GM21515 (cell line): Measurements from ENCODE around the gene ADCY4.

Experiments used
- ATAC-seq: cut with Tn5 transposase; IDR thresholded peaks from one replicate; pipeline ENCODE4 v1.9.1; 2021; ENCODE audit not compliant: unreplicated experiment

Gene ADCY4

GRCh38 chr14:24300326-24300980, 34.4 kb downstream of the ADCY4 start:
- no peak for ATAC-seq

GRCh38 chr14:24299255-24300191, 35.3 kb downstream of the ADCY4 start, which contains the start of the genes DHRS1 and NOP9:
Gene DHRS1, minus strand, starts transcription at chr14:24299780. Its CDS starts 674 bp downstream, at chr14:24299106.
Gene NOP9, plus strand, starts transcription at chr14:24299850. Its CDS starts 105 bp downstream, at chr14:24299955.
- peak; percentile 67 for ATAC-seq

- ATAC-seq = peak; percentile 3
These were observed 36.0 kb downstream of the ADCY4 start for GRCh38 chr14:24298892-24299254.

GRCh38 chr14:24297190-24297964, 37.5 kb downstream of the ADCY4 start:
- ATAC-seq = no peak

- no peak for ATAC-seq
These were observed 38.3 kb downstream of the ADCY4 start for GRCh38 chr14:24296341-24297157.

DNA sequence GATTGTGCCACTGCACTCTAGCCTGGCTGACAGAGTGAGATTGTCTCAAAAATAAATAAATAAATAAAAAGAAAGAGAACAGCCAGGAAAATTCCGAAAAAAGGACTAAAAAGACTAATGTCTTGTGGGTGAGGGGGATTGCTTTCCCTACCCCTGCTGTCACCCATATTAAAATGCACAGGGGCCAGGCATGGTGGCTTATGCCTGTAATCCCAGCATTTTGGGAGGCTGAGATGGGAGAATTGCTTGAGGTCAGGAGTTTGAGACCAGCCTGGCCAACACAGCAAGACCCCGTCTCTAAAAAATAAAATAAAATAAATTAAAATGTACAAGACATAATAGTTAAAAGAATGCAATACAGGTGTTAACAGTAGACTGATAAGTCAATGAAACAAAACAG, 41.3 kb downstream of the ADCY4 start:
- no peak for ATAC-seq

DNA sequence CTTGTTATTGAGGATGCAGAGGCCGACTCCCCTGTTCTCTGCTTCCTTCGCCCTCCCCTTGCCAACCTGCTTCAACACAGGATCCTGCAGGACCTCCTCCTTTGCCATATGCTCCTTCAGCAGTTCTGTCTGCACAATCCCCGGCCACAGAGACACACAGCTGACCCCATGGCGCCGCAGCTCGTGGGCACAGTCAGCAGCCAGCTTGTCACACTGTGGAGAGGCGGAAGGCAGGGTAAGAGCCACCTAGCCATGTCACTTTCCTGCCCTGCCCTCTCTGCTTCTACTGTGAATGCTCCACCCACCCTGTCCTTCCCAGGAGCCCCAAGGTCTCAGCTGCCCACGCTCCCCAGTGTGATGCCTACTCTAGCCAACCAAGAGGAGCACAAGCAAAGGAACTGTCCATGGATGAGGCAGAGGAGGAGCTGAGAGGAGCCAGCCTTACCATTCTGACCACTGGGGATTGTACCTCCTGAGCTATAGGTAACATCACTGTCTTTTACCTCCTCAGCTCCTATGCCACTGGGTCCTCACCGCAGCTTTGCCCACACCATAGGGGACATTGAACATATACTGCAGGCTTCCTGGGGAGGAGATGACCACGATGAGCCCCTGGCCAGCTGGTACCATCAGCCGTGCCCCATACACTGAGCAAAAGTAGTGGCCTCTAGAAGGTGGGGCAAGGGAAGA, 42.6 kb downstream of the ADCY4 start:
- ATAC-seq = no peak

DNA sequence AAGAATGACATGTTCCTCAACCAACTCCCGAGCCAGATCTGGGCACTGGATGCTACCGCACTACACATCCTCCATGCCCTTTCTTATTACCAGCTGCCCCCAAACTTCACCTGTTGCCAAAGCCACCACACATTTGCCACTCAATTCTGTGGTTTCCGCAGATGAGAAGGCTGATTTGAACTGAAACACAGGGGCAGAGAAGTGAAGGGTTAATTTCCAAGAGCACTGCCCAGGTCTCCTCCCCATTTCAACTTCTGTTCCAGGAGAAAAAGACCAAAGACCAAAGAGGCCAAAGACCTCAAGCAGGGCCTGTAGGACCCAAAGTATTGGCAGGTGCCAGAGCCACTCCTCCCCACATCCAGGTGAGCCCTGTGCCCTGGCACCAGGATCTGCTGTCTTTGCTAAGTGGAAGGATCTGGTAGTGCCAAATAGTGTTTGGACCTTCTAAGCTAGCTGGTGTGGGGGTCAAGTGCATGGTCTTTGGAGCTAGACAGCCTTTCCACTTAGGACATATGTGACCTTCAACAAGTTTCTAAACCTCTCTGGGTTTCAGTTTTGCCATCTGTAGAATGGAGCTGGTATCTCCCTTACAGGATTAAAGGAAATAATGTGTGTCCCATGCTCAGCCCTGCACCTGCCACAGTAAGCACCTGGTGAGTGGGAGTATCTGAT, 43.3 kb downstream of the ADCY4 start:
- no peak for ATAC-seq

- ATAC-seq = no peak
These were observed 44.1 kb downstream of the ADCY4 start for GRCh38 chr14:24290746-24291145.

- no peak for ATAC-seq
These were observed 45.1 kb downstream of the ADCY4 start for GRCh38 chr14:24289649-24290280.

DNA sequence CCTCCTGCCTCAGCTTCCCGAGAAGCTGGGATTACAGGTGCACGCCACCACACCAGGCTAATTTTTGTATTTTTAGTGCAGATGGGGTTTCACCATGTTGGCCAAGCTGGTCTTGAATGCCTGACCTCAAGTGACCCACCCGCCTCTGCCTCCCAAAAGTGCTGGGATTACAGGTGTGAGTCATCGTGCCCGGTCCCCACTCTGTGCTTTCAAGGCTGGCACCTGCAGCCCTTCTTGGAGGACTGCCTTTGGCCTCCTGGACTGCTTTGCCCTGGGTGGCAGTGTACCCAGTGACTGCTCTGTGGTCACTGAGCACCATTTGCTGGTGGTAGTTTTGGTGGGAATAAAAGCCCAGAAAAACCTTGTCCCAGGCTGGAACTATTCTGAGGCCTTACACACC, 47.9 kb downstream of the ADCY4 start:
- ATAC-seq = no peak

DNA sequence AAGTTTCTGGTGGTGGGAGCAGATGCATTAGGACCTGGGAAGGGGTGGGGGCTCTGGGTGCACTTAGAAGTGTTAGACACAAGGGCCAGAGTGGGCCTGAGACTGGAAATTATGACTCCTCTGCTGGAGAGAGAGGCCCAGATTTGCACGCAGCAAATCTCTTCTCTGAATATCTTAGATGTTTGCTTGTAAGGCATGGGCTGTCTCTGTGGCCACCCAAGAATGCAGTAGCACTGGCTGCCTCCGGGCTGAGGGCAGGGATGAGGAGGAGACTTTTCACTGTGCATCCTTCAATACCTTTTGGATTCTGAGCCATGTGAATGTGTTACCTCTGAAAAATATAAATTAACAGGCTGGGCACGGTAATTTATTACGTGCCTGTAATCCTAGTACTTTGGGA, 49.5 kb downstream of the ADCY4 start:
- no peak for ATAC-seq

DNA sequence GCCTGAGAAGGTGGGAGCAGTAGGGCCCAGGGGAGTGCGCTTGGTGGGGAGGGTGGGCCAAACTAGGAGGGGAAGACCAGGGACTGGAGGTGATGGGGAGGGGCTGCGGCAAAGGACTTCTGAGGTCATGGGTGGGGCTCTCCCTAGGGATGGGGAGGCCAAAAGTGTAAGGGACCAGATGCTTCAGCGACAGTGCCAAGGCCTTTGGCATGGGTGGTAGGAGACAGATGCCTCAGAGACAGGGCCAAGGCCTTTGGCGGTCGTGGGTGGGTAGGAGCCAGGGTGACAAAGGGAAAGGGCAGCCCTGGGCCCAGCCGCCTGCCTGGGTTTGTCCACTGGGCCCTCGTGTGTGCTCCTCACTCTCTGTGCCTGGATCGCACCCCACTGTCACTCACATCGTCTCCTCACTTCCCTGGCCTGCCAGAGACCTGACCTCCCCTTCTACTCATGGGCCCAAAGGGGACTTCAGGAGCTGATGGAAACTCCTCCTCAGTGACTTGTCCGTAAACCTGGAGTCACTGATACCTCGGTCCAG, 50.3 kb downstream of the ADCY4 start:
- no peak for ATAC-seq

GRCh38 chr14:24283796-24284460, 50.9 kb downstream of the ADCY4 start:
- no peak for ATAC-seq

GRCh38 chr14:24282736-24283135, 52.1 kb downstream of the ADCY4 start:
- no peak for ATAC-seq

DNA sequence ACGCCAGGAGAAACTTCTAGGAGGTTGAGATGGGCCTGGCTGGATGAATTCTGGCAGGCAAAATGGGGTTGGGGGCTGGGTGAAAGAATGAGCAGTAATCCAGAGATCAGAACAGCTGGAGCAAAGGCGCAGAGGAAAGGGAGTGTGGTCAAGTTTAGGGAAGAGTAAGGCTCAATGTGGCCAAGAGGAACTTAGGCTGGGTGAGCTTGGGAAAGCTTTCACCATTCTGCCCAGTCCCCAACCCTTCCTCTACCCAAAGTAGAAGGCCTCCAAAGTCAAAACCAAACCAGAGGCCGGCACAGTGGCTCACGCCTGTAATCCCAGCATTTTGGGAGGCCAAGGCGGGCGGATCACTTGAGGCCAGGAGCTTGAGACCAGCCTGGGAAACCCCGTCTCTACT, 53.2 kb downstream of the ADCY4 start:
- ATAC-seq = no peak

- ATAC-seq = no peak
These were observed 53.9 kb downstream of the ADCY4 start for GRCh38 chr14:24280797-24281460.
